GM12878 (cell line): ENCODE measurements around the gene RBKS. TPM values are rescaled to one million over a fixed set of nuclear protein-coding genes. Genes with fewer than 3 reads are reported as not detected.

ENCODE experiments used
- ATAC-seq: fragments of 200-7000 bp; cut with Tn5 transposase; 3 replicates; pipeline ENCODE4 v1.9.1; 2020; ENCODE audit warnings: mild to moderate bottlenecking, moderate library complexity
- BruUV-seq: library from RNA; stranded (reverse); fragments of 400-500 nt; replicated peaks from 2 replicates; lab custom pipeline; 2021; lab: Mats Ljungman, UMichigan
- CTCF ChIA-PET: fragments of 300-600 bp; sonication (Branson Sonifier 250); formaldehyde crosslinking; extraction: SDS; loops from one replicate; lab custom pipeline; 2021; ENCODE audit warnings: inconsistent platforms; lab: Yijun Ruan, JAX
- POLR2A ChIA-PET: fragments of 350-600 bp; formaldehyde crosslinking; extraction: SDS; loops from one replicate; lab custom pipeline; 2021; ENCODE audit warnings: inconsistent platforms; lab: Charles Lee
- RAD21 ChIA-PET: fragments of 300-600 bp; sonication (Branson Sonifier 250); formaldehyde crosslinking; loops from one replicate; lab custom pipeline; 2023; ENCODE audit warnings: antibody characterized with exemption; ENCODE audit not compliant: unreplicated experiment; lab: Charles Lee
- SMC1A ChIA-PET: fragments of 300-600 bp; sonication (Branson Sonifier 250); formaldehyde crosslinking; loops from one replicate; lab custom pipeline; 2023; ENCODE audit not compliant: unreplicated experiment, uncharacterized antibody; lab: Charles Lee
- DNase-seq: peaks from one replicate; pipeline ENCODE4 v3.0.0-alpha.2; 2011; ENCODE audit warnings: low read depth, low spot score
- FAIRE-seq: peaks from 3 replicates; lab custom pipeline; 2011; peaks lifted over from hg19 to GRCh38; lab: Jason Lieb, UNC
- H2AFZ ChIP-seq: 2 replicates; pipeline ENCODE4 v1.6.0; 2011; ENCODE audit warnings: low read depth, low read length, control low read depth; ENCODE audit not compliant: control insufficient read depth
- H3K27ac ChIP-seq: 2 replicates; pipeline ENCODE4 v1.5.1; 2011; ENCODE audit warnings: control low read depth; ENCODE audit not compliant: control insufficient read depth, insufficient read depth
- H3K27me3 ChIP-seq, 2 experiments: replicated peaks in 1 of 2; 2 replicates each; pipeline versions ENCODE4 v1.6.0 to v1.6.1; 2011; ENCODE audit warnings: low read length in 1 of 2; ENCODE audit not compliant: control insufficient read depth in 2 of 2, insufficient read depth in 2 of 2
- H3K36me3 ChIP-seq, 2 experiments: 2 replicates each; pipeline ENCODE4 v1.5.1; 2011; ENCODE audit warnings: low read length in 1 of 2; ENCODE audit not compliant: control insufficient read depth in 2 of 2, insufficient read depth in 2 of 2
- H3K4me1 ChIP-seq: 2 replicates; pipeline ENCODE4 v1.6.1; 2011; ENCODE audit warnings: mild to moderate bottlenecking, low read length, moderate library complexity, mixed read lengths; ENCODE audit not compliant: control insufficient read depth, insufficient read depth
- H3K4me2 ChIP-seq: 2 replicates; pipeline ENCODE4 v1.6.0; 2011; ENCODE audit warnings: control low read depth; ENCODE audit not compliant: control insufficient read depth, insufficient read depth
- H3K4me3 ChIP-seq: fragments of 200-600 bp; sonication (generic); 2 replicates; pipeline ENCODE4 v1.5.1; 2016
- H3K79me2 ChIP-seq: 2 replicates; pipeline ENCODE4 v1.6.0; 2011; ENCODE audit warnings: low read length; ENCODE audit not compliant: control insufficient read depth, insufficient read depth
- H3K9ac ChIP-seq: 2 replicates; pipeline ENCODE4 v1.8.0; 2011; ENCODE audit warnings: low read length, control low read depth, mixed read lengths; ENCODE audit not compliant: control insufficient read depth, insufficient read depth
- H3K9me3 ChIP-seq: replicated peaks from 3 replicates; pipeline ENCODE4 v1.5.1; 2011; ENCODE audit warnings: mild to moderate bottlenecking, low read length; ENCODE audit not compliant: control insufficient read depth, insufficient read depth
- H4K20me1 ChIP-seq: 2 replicates; pipeline ENCODE4 v1.6.0; 2011; ENCODE audit not compliant: control insufficient read depth, insufficient read depth
- BRCA1 ChIP-seq: IDR thresholded peaks from 2 replicates; pipeline ENCODE4 v1.6.1; 2011; ENCODE audit warnings: low read depth, low read length, improper control_type of control experiment
- CREB1 ChIP-seq: IDR thresholded peaks from 2 replicates; pipeline ENCODE4 v1.6.1; 2012; ENCODE audit warnings: low read depth, mild to moderate bottlenecking, inconsistent platforms
- FOS ChIP-seq: IDR thresholded peaks from 3 replicates; pipeline ENCODE4 v1.6.1; 2011; ENCODE audit warnings: borderline replicate concordance; ENCODE audit not compliant: insufficient read length; ENCODE audit errors: extremely low read depth
- HCFC1 ChIP-seq: fragments of 150-350 bp; IDR thresholded peaks from 2 replicates; pipeline ENCODE4 v1.6.1; 2014; ENCODE audit warnings: low read length
- JUNB ChIP-seq: IDR thresholded peaks from 2 replicates; pipeline ENCODE4 v1.6.1; 2016; ENCODE audit warnings: antibody characterized with exemption, mild to moderate bottlenecking
- KLF5 ChIP-seq: fragments of 450-650 bp; IDR thresholded peaks from 2 replicates; pipeline ENCODE4 v1.6.1; 2014; ENCODE audit warnings: mild to moderate bottlenecking; ENCODE audit not compliant: partially characterized antibody
- LARP7 ChIP-seq: fragments of 450-650 bp; IDR thresholded peaks from 2 replicates; pipeline ENCODE4 v1.6.1; 2017; ENCODE audit warnings: mild to moderate bottlenecking
- MYC ChIP-seq: IDR thresholded peaks from 2 replicates; pipeline ENCODE4 v1.6.1; 2011; ENCODE audit warnings: mild to moderate bottlenecking, low read length, moderate library complexity, inconsistent platforms; ENCODE audit not compliant: insufficient read depth, insufficient replicate concordance, insufficient read length, severe bottlenecking
- NFXL1 ChIP-seq: fragments of 450-650 bp; IDR thresholded peaks from 2 replicates; pipeline ENCODE4 v1.6.1; 2017; ENCODE audit warnings: antibody characterized with exemption, mild to moderate bottlenecking, borderline replicate concordance
- RAD51 ChIP-seq: fragments of 450-650 bp; IDR thresholded peaks from 2 replicates; pipeline ENCODE4 v1.6.1; 2016; ENCODE audit warnings: moderate library complexity, mild to moderate bottlenecking, inconsistent platforms
- RUNX3 ChIP-seq: IDR thresholded peaks from 2 replicates; pipeline ENCODE4 v1.6.1; 2012; ENCODE audit warnings: low read length, inconsistent platforms
- SP1 ChIP-seq: IDR thresholded peaks from one replicate; pipeline ENCODE4 v1.6.1; 2011; ENCODE audit warnings: low read depth, low read length
- SREBF1 ChIP-seq: IDR thresholded peaks from 2 replicates; pipeline ENCODE4 v1.6.1; 2012; ENCODE audit warnings: mild to moderate bottlenecking, low read length
- WRNIP1 ChIP-seq: IDR thresholded peaks from 2 replicates; pipeline ENCODE4 v1.6.1; 2011; ENCODE audit warnings: low read depth, low read length, improper control_type of control experiment, borderline replicate concordance
- YBX1 ChIP-seq: fragments of 450-650 bp; IDR thresholded peaks from 2 replicates; pipeline ENCODE4 v1.6.1; 2016; ENCODE audit warnings: antibody characterized with exemption
- WGBS: methylation state at CpG from one replicate; pipeline ENCODE4 v1.1.6; 2016; ENCODE audit warnings: low lambda C conversion rate; ENCODE audit not compliant: insufficient replicate concordance, insufficient coverage; ENCODE audit errors: missing lambda C conversion rate; 5-methylcytosine and 5-hydroxymethylcytosine counted together
- in situ Hi-C: fragments of 300-500 bp; cut with MboI; formaldehyde crosslinking; loops from 9 replicates; pipeline ENCODE4 v1.14.3; 2018; ENCODE audit warnings: mixed read lengths
- intact Hi-C: fragments of 100-400 bp; cut with micrococcal nuclease; formaldehyde crosslinking; loops from one replicate; pipeline ENCODE4 v1.14.2; 2022; ENCODE audit not compliant: unreplicated experiment
- polyA plus RNA-seq, 11 experiments: library from polyadenylated mRNA; depleted of rRNA in 4 of 11; unstranded in 6 of 11; stranded (reverse) in 5 of 11; fragments of >200 nt; fragmentation: Nextera tagmentation in 4 of 11; fragmentation: Illumina TruSeq in 1 of 11; extraction: Ambion mirVana in 4 of 11; extraction: Trizol in 1 of 11; gene quantifications; 1 replicate in 1 of 11; 2 replicates in 10 of 11; pipeline versions ENCODE4 v1.2.1 to v1.2.3, GENCODE V29; 2011 to 2016; ENCODE audit warnings: inconsistent platforms in 2 of 11, missing spikeins in 2 of 11, low read depth in 1 of 11
- total RNA-seq, 4 experiments: library from RNA; depleted of rRNA in 3 of 4; stranded (reverse); fragments of >200 nt in 3 of 4; fragmentation: Illumina TruSeq in 1 of 4; extraction: Trizol in 1 of 4; gene quantifications; 2 replicates each; pipeline versions ENCODE4 v1.2.1 to v1.2.3, GENCODE V29; 2013 to 2021
- TF ChIP-seq, protein P1 (sequence below): fragments of 450-650 bp; IDR thresholded peaks from 2 replicates; pipeline ENCODE4 v1.6.1; 2017; ENCODE audit warnings: mild to moderate bottlenecking, moderate library complexity

RBKS gene
- total and polyA plus RNA-seq, 10 of the 15 experiments (the other 5 are each of a cell fraction or from before 2014, with no cell fraction given) = 0.39 to 1.8 (median 1.0) TPM

DNA sequence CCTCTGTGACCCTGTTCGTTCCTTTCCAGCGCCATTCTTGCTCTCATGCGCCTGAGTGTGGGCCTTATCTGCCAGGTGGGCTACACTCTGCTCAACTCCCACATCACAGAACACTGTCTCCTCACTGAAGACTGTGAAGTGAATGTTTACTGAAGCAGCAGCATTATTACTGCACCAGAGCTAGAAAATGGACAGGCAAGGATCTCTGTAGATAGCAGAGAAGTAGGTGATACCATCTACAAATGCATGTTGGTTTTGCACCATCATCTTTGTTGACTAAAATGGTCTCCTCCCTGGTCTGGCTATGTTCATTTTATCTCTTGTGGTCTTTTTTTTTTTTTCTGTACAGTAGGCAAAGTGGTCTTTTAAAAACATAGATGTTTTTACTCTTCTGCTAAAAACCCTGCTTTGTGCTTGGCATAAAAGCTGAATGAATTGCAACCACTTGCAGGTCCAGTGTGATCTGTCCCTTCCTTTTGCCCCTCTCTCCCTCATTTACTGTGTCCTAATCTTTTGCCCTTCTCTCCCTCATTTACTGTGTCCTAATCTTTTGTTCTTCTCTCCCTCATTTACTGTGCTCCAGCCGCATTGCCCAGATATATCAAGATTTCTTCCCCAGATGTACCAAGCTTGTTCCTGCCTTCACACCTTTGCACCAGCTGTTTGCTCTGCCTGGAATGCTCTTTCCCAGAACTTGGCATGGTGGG is 35.7 kb upstream of the RBKS start:
- Histone ChIP-seq H3K9ac (no peak overlapping the region), H3K4me3 (no peak overlapping the region), H3K9me3 (no peaks in the 10 kb centered on the region), H3K4me2 (no peak overlapping the region), H3K27ac (no peak overlapping the region), H3K79me2 (no peaks in the 10 kb centered on the region), H3K27me3 (no peaks in the 10 kb centered on the region), H3K36me3 (peaks cover 0 to 2% of the 10 kb centered on the region in 2 experiments; a peak in 1 of 4 replicates), H4K20me1 (no peaks in the 10 kb centered on the region), H2AFZ (no peak overlapping the region), H3K4me1 (no peaks in the 10 kb centered on the region)
- FAIRE-seq = no peak
- no TSS peak for BruUV-seq
- no peak for ATAC-seq
- TF ChIP-seq HCFC1 (no peak), YBX1 (no peak), WRNIP1 (no peak), KLF5 (no peak), RAD51 (no peak), BRCA1 (no peak), JUNB (no peak), SP1 (no peak), MYC (no peak), RUNX3 (no peak), NFXL1 (no peak), SREBF1 (no peak), LARP7 (no peak), CREB1 (no peak), FOS (no peak)
- TF ChIP-seq, protein P1, sequence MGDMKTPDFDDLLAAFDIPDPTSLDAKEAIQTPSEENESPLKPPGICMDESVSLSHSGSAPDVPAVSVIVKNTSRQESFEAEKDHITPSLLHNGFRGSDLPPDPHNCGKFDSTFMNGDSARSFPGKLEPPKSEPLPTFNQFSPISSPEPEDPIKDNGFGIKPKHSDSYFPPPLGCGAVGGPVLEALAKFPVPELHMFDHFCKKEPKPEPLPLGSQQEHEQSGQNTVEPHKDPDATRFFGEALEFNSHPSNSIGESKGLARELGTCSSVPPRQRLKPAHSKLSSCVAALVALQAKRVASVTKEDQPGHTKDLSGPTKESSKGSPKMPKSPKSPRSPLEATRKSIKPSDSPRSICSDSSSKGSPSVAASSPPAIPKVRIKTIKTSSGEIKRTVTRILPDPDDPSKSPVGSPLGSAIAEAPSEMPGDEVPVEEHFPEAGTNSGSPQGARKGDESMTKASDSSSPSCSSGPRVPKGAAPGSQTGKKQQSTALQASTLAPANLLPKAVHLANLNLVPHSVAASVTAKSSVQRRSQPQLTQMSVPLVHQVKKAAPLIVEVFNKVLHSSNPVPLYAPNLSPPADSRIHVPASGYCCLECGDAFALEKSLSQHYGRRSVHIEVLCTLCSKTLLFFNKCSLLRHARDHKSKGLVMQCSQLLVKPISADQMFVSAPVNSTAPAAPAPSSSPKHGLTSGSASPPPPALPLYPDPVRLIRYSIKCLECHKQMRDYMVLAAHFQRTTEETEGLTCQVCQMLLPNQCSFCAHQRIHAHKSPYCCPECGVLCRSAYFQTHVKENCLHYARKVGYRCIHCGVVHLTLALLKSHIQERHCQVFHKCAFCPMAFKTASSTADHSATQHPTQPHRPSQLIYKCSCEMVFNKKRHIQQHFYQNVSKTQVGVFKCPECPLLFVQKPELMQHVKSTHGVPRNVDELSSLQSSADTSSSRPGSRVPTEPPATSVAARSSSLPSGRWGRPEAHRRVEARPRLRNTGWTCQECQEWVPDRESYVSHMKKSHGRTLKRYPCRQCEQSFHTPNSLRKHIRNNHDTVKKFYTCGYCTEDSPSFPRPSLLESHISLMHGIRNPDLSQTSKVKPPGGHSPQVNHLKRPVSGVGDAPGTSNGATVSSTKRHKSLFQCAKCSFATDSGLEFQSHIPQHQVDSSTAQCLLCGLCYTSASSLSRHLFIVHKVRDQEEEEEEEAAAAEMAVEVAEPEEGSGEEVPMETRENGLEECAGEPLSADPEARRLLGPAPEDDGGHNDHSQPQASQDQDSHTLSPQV = no peak
- no peak for DNase-seq
- POLR2A ChIA-PET = interaction anchor here (0.7 kb wide), 1 partner anchor 549 kb away, joined by 3 read pairs; no protein-coding TSS in a partner anchor
- RAD21 ChIA-PET = no interaction called here
- SMC1A ChIA-PET = no interaction called here
- WGBS = 100% methylated on average over 4 of the region's 4 CpGs
- in situ Hi-C loops (no loop called here), intact Hi-C loops (no loop called here)
- CTCF ChIA-PET = no interaction called here
